NK-92 (cell line): ENCODE measurements around the gene BCL10.

Source experiments
- DNase-seq: peaks from one replicate; lab custom pipeline; 2025; ENCODE audit not compliant: unreplicated experiment; lab: John Stamatoyannopoulos, UW

BCL10 gene

GRCh38 chr1:85300140-85300539 lies 23.7 kb upstream of the BCL10 start:
- DNase-seq = no peak

- no peak for DNase-seq
Observed at GRCh38 chr1:85297855-85298629, 21.6 kb upstream of the BCL10 start.

GRCh38 chr1:85297538-85297854 lies 21.1 kb upstream of the BCL10 start:
- no peak for DNase-seq

- DNase-seq = no peak
Observed at GRCh38 chr1:85296980-85297379, 20.5 kb upstream of the BCL10 start.

- no peak for DNase-seq
Observed at GRCh38 chr1:85295654-85296053, 19.2 kb upstream of the BCL10 start.

GRCh38 chr1:85295006-85295431 lies 18.6 kb upstream of the BCL10 start:
- no peak for DNase-seq

- DNase-seq = no peak
Observed at GRCh38 chr1:85290826-85291225, 14.4 kb upstream of the BCL10 start.

GRCh38 chr1:85289848-85290335 lies 13.5 kb upstream of the BCL10 start:
- no peak for DNase-seq

- no peak for DNase-seq
Observed at GRCh38 chr1:85289207-85289847, 12.9 kb upstream of the BCL10 start.

GRCh38 chr1:85284202-85284601 lies 7.8 kb upstream of the BCL10 start:
- no peak for DNase-seq

- DNase-seq = no peak
Observed at GRCh38 chr1:85283475-85284199, 7.2 kb upstream of the BCL10 start.

- DNase-seq = no peak
Observed at GRCh38 chr1:85282424-85282823, 6.0 kb upstream of the BCL10 start.

GRCh38 chr1:85280636-85281035 lies 4.2 kb upstream of the BCL10 start:
- no peak for DNase-seq

GRCh38 chr1:85279458-85280080 lies 3.1 kb upstream of the BCL10 start:
- DNase-seq = no peak

GRCh38 chr1:85278853-85279314 lies 2.5 kb upstream of the BCL10 start:
- DNase-seq = no peak

GRCh38 chr1:85277802-85278201 lies 1.4 kb upstream of the BCL10 start:
- DNase-seq = no peak

GRCh38 chr1:85276978-85277639 lies 677 bp upstream of the BCL10 start:
- no peak for DNase-seq

GRCh38 chr1:85275701-85276214 lies 674 bp downstream of the BCL10 start:
- no peak for DNase-seq

- no peak for DNase-seq
Observed at GRCh38 chr1:85274969-85275453, 1.4 kb downstream of the BCL10 start.

GRCh38 chr1:85273397-85273796 lies 3.0 kb downstream of the BCL10 start:
- DNase-seq = no peak
